Naive thymus-derived CD4-positive, alpha-beta T cell (primary cell): ENCODE measurements around the gene HLA-DQB2. TPM values are rescaled to one million over a fixed set of nuclear protein-coding genes. Genes with fewer than 3 reads are reported as not detected.
A peak's percentile ranks its signal among the peaks of the same experiment; 100 is the strongest.
"Not testable (repeated sequence)": the region's sequence is repeated elsewhere in the genome, so short reads cannot be mapped to it uniquely, and the experiment has no call there.

ENCODE experiments used
- ATAC-seq: fragments of 150-1000 bp; cut with Tn5 transposase; 2 replicates; pipeline ENCODE4 v1.10.0; 2021; ENCODE audit warnings: mild to moderate bottlenecking, moderate library complexity
- CTCF ChIA-PET: fragments of 350-600 bp; sonication (Branson Sonifier 250); formaldehyde crosslinking; loops from one replicate; lab custom pipeline; 2021; ENCODE audit warnings: antibody characterized with exemption; lab: Charles Lee
- POLR2A ChIA-PET: fragments of 350-600 bp; sonication (Branson Sonifier 250); formaldehyde crosslinking; loops from one replicate; lab custom pipeline; 2021; ENCODE audit warnings: antibody characterized with exemption, inconsistent platforms; lab: Charles Lee
- DNase-seq, 9 donors: peaks; one replicate each; pipeline versions ENCODE4 v3.0.0 to v3.0.0-alpha.2; 2020 to 2022; ENCODE audit warnings: mixed read lengths in 1 of 9
- H3K27ac ChIP-seq: one replicate; pipeline ENCODE4 v1.7.0; 2013; ENCODE audit warnings: mild to moderate bottlenecking, low read depth, low read length, moderate library complexity
- H3K27me3 ChIP-seq, 2 donors: one replicate each; pipeline ENCODE4 v1.7.0; 2013; ENCODE audit warnings: low read length in 2 of 2, mild to moderate bottlenecking in 2 of 2, moderate library complexity in 2 of 2; ENCODE audit not compliant: control insufficient read depth in 2 of 2, insufficient read depth in 2 of 2
- H3K36me3 ChIP-seq, 3 experiments: 1 replicate in 2 of 3; 2 replicates in 1 of 3; pipeline ENCODE4 v1.7.0; 2013; ENCODE audit warnings: low read length in 3 of 3, mild to moderate bottlenecking in 3 of 3, moderate library complexity in 1 of 3; ENCODE audit not compliant: insufficient read depth in 3 of 3, control insufficient read depth in 2 of 3
- H3K4me1 ChIP-seq, 2 donors: one replicate each; pipeline ENCODE4 v1.7.0; 2013; ENCODE audit warnings: low read length in 2 of 2, mild to moderate bottlenecking in 2 of 2, moderate library complexity in 1 of 2; ENCODE audit not compliant: control insufficient read depth in 2 of 2, insufficient read depth in 2 of 2
- H3K4me3 ChIP-seq: 2 replicates; pipeline ENCODE4 v1.7.0; 2013; ENCODE audit warnings: mild to moderate bottlenecking, low read length
- H3K9me3 ChIP-seq, 3 experiments: 1 replicate in 2 of 3; 2 replicates in 1 of 3; pipeline ENCODE4 v1.7.0; 2013; ENCODE audit warnings: low read length in 3 of 3; ENCODE audit not compliant: control insufficient read depth in 2 of 3
- H3K27ac Mint-ChIP-seq, 9 donors: one replicate each; pipeline ENCODE4 v1.8.0; 2020 to 2022; ENCODE audit warnings: mixed read lengths in 9 of 9, mild to moderate bottlenecking in 8 of 9, moderate library complexity in 5 of 9, inconsistent platforms in 2 of 9
- H3K27me3 Mint-ChIP-seq, 5 donors: one replicate each; pipeline ENCODE4 v1.8.0; 2021 to 2022; ENCODE audit warnings: mixed read lengths in 5 of 5, mild to moderate bottlenecking in 1 of 5
- H3K36me3 Mint-ChIP-seq, 5 donors: one replicate each; pipeline ENCODE4 v1.8.0; 2020 to 2022; ENCODE audit warnings: mixed read lengths in 5 of 5, mild to moderate bottlenecking in 3 of 5, inconsistent platforms in 1 of 5
- H3K4me1 Mint-ChIP-seq, 7 donors: one replicate each; pipeline ENCODE4 v1.8.0; 2020 to 2022; ENCODE audit warnings: mixed read lengths in 7 of 7, mild to moderate bottlenecking in 3 of 7, inconsistent platforms in 1 of 7
- H3K4me3 Mint-ChIP-seq, 10 donors: one replicate each; pipeline ENCODE4 v1.8.0; 2020 to 2022; ENCODE audit warnings: mild to moderate bottlenecking in 10 of 10, mixed read lengths in 10 of 10, moderate library complexity in 6 of 10, inconsistent platforms in 2 of 10
- H3K9me3 Mint-ChIP-seq, 11 donors: one replicate each; pipeline ENCODE4 v1.8.0; 2020 to 2022; ENCODE audit warnings: mixed read lengths in 11 of 11, mild to moderate bottlenecking in 4 of 11, inconsistent platforms in 1 of 11, moderate library complexity in 1 of 11
- intact Hi-C, 2 donors: fragments of 100-400 bp; cut with micrococcal nuclease; formaldehyde crosslinking; loops; one replicate each; pipeline ENCODE4 v1.15.1; 2023
- polyA plus RNA-seq, 2 donors: library from polyadenylated mRNA; unstranded; fragments of 300-500 nt; fragmentation: Illumina TruSeq; gene quantifications; one replicate each; pipeline ENCODE4 v1.2.3, GENCODE V29; 2021
- total RNA-seq, 6 experiments: library from RNA in 5 of 6; stranded (reverse) in 5 of 6; gene quantifications; 1 replicate in 5 of 6; 2 replicates in 1 of 6; pipeline ENCODE4 v1.2.3 and lab custom pipeline; 2021 to 2026

Gene HLA-DQB2
- total and polyA plus RNA-seq, 7 experiments from 2014 or later: 0.95 to 24.8 (median 2.7) TPM; not detected in 3

DNA sequence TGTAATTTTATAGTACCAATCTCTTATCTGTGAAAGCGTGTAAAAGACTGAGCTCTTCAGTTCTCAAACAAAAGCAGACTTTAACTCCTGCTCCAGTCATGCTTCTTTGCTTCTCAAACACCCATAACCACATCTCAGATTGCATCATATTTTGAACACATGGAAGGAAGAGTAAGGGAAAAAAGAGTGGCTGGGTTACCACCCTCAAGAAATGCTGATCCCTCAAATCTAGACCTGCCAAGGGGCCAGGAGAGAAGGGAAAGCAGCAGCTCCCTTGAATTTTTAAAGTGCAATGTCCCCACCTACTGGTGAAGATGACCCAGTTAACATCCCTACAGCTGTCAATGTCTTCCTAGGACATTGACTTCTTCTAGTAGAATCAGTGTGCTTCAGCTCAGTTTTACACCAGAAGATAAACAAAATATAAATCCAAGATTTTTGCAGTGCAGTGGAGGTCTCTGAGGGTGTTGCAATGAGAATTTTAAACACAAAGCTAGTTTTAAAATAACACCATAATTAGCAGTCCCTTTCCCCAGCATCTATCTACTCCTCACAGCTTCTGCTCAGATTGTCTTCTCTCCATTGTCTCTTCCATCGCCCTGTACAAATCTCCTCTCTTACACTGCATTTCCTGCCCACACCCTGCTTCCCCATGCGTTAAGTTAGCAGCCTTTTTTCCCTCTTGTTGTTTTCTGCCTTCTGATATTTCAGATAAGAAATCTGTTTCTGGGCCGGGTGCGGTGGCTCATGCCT, 22.6 kb upstream of the HLA-DQB2 start:
- ChIA-PET CTCF (interaction anchor here (0.5 to 3.7 kb wide), 12 partner anchors 9 to 380 kb away, joined by 3 to 39 read pairs (median 4); no protein-coding TSS in a partner anchor), POLR2A (no interaction called here)
- intact Hi-C loops: loop anchor here (1.0 to 5.0 kb wide), 4 partner anchors 82 to 373 kb away; no protein-coding TSS in a partner anchor
- no peaks in the 10 kb centered on the region for H3K4me1 ChIP-seq
- no peak overlapping the region for H3K4me3 ChIP-seq
- no peaks in the 10 kb centered on the region for H3K36me3 ChIP-seq
- H3K27ac Mint-ChIP-seq: no peak overlapping the region
- peaks cover 0 to 10% (median 0%) of the 10 kb centered on the region in 5 donors for H3K36me3 Mint-ChIP-seq
- peak; percentile 76 for ATAC-seq
- peaks cover 0 to 2% (median 0%) of the 10 kb centered on the region in 7 donors for H3K4me1 Mint-ChIP-seq
- no peaks in the 10 kb centered on the region for H3K27me3 ChIP-seq
- H3K27ac ChIP-seq: no peak overlapping the region
- peaks cover 0 to 19% (median 6%) of the 10 kb centered on the region in 11 donors for H3K9me3 Mint-ChIP-seq
- H3K27me3 Mint-ChIP-seq: peaks cover 13 to 68% (median 21%) of the 10 kb centered on the region in 5 donors
- peak in 6 of 9 donors; percentile 28 to 54 (median 36) for DNase-seq
- no peak overlapping the region for H3K4me3 Mint-ChIP-seq
- H3K9me3 ChIP-seq: no peaks in the 10 kb centered on the region

DNA sequence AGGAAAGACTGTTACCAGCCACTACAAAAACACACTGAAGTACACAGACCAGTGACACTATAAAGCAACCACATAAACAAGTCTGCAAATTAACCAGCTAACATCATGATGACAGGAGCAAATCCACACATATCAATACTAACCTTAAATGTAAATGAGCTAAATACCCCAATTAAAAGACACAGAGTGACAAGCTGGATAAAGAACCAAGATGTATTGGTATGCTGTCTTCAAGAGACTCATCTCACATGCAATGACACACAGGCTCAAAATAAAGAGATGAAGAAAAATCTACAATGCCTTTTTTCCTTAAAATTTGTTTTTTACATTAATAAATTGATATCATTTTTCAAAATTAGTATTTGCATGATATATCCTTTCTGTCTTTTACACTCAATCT, 19.6 kb upstream of the HLA-DQB2 start:
- H3K36me3 ChIP-seq, H3K4me3 Mint-ChIP-seq, ATAC-seq, H3K27me3 ChIP-seq, H3K4me1 Mint-ChIP-seq, POLR2A ChIA-PET, H3K9me3 ChIP-seq, H3K4me1 ChIP-seq, H3K4me3 ChIP-seq, H3K27ac Mint-ChIP-seq, intact Hi-C loops, DNase-seq, H3K27ac ChIP-seq, H3K36me3 Mint-ChIP-seq: not testable (repeated sequence)
- Mint-ChIP-seq H3K27me3 (peaks cover 13 to 69% (median 21%) of the 10 kb centered on the region in 5 donors), H3K9me3 (peaks cover 0 to 19% (median 6%) of the 10 kb centered on the region in 11 donors)
- CTCF ChIA-PET: interaction anchor here (1.0 kb wide), 1 partner anchor 369 kb away, joined by 3 read pairs; no protein-coding TSS in a partner anchor

DNA sequence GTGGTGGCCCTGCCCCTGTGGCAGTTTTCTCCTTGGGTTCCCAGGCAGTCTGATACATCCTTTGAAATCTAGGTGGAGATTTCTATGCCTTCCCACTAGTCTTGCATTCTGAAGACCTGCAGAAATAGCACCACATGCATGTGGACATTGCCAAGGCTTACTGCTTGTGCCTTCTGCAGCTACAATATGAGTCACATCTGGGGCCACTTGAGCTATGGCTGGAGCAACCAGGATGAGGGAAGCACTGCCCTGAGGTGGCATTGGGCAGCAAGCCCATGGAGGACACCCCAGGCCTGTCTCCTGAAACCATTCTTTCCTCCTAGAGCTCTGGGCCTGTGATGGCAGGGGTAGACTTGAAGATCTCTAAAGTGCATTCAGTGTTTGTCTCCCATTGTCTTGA, 15.7 kb upstream of the HLA-DQB2 start:
- no peaks in the 10 kb centered on the region for H3K9me3 ChIP-seq
- no peaks in the 10 kb centered on the region for H3K36me3 ChIP-seq
- Mint-ChIP-seq H3K4me1 (no peaks in the 10 kb centered on the region), H3K4me3 (no peak overlapping the region), H3K36me3 (peaks cover 0 to 10% (median 0%) of the 10 kb centered on the region in 5 donors), H3K27me3 (peaks cover 0 to 69% (median 8%) of the 10 kb centered on the region in 5 donors), H3K27ac (no peak overlapping the region), H3K9me3 (peaks cover 0 to 19% (median 6%) of the 10 kb centered on the region in 11 donors)
- CTCF ChIA-PET: no interaction called here
- H3K4me3 ChIP-seq: no peak overlapping the region
- no peaks in the 10 kb centered on the region for H3K4me1 ChIP-seq
- no peak for ATAC-seq
- no peak for DNase-seq
- intact Hi-C loops: no loop called here
- H3K27ac ChIP-seq: no peak overlapping the region
- no peaks in the 10 kb centered on the region for H3K27me3 ChIP-seq
- POLR2A ChIA-PET: no interaction called here

DNA sequence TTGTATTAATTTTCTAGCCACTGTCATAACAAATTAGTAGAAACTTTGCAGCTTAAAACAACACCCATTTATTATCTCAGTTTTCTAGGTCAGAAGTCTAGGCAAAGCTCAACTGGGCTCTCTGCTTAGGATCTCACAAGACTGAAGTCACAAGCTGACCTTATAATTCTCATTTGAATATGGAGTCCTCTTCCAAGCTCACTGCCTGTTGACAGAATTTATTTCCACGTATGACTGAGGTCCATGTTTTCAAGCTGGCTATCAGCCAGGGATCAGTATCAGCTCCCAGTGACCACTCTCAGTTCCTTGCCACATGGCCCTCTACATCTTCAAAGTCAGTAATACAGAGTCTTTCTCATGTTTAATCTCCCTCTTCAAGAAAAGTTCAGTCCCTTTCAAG, 11.7 kb upstream of the HLA-DQB2 start:
- H3K27ac Mint-ChIP-seq: no peak overlapping the region
- no peak overlapping the region for H3K4me3 Mint-ChIP-seq
- DNase-seq (no peak), ATAC-seq (no peak)
- POLR2A ChIA-PET: no interaction called here
- intact Hi-C loops: no loop called here
- CTCF ChIA-PET: no interaction called here
- no peak overlapping the region for H3K27ac ChIP-seq
- H3K4me1 Mint-ChIP-seq: no peaks in the 10 kb centered on the region
- H3K4me3 ChIP-seq: no peak overlapping the region
- H3K27me3 ChIP-seq: peaks cover 0 to 1% of the 10 kb centered on the region in 2 donors
- no peaks in the 10 kb centered on the region for H3K4me1 ChIP-seq
- no peaks in the 10 kb centered on the region for H3K36me3 ChIP-seq
- no peaks in the 10 kb centered on the region for H3K36me3 Mint-ChIP-seq
- no peaks in the 10 kb centered on the region for H3K9me3 ChIP-seq
- H3K9me3 Mint-ChIP-seq: no peaks in the 10 kb centered on the region
- peaks cover 22 to 69% (median 27%) of the 10 kb centered on the region in 5 donors for H3K27me3 Mint-ChIP-seq

DNA sequence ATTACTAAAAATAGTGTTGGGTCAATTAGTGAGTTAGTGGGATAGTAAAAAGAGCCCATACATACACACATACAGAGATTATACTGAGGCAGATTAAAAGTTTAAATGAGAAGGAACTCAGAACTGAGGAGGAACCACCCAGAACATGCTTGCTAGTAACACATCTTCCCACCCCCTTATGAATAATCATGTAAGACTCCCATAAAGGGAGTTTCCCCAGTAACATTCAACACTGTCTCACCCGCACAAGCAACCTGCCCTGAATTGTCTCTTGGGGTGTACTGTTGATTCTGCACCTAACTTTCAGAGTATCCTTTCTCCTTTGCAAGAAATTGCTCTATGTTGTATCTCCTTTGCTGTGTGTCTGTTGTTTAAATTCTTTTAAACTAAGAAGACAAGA, 11.1 kb upstream of the HLA-DQB2 start:
- DNase-seq (no peak), ATAC-seq (no peak)
- Histone ChIP-seq H3K27me3 (peaks cover 0 to 4% of the 10 kb centered on the region in 2 donors), H3K4me3 (no peak overlapping the region), H3K27ac (no peak overlapping the region), H3K4me1 (no peaks in the 10 kb centered on the region), H3K9me3 (no peaks in the 10 kb centered on the region), H3K36me3 (no peaks in the 10 kb centered on the region)
- no peaks in the 10 kb centered on the region for H3K36me3 Mint-ChIP-seq
- H3K9me3 Mint-ChIP-seq: no peaks in the 10 kb centered on the region
- H3K27me3 Mint-ChIP-seq: peaks cover 28 to 68% (median 33%) of the 10 kb centered on the region in 5 donors
- no peaks in the 10 kb centered on the region for H3K4me1 Mint-ChIP-seq
- intact Hi-C loops: no loop called here
- CTCF ChIA-PET: no interaction called here
- H3K27ac Mint-ChIP-seq: no peak overlapping the region
- POLR2A ChIA-PET: no interaction called here
- no peak overlapping the region for H3K4me3 Mint-ChIP-seq

DNA sequence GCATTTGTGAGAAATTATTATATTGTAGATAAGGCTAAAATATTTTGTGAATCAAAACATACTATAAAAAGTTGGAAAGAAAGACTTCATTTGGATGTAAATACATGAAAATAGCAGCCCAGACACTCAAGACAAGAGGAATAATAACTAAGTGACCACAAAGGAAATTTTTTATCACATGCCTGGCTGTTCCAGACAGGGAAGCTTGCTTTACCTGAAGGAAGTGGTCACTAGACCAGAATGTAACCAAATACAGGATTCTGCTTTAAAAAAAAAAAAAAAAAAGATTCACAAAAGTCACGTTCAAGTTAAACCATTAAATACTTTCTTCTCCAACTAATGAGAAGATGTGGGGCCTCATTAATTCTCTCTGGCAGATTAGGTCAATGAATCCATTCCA, 9.3 kb upstream of the HLA-DQB2 start:
- Mint-ChIP-seq H3K9me3 (no peaks in the 10 kb centered on the region), H3K4me1 (no peaks in the 10 kb centered on the region), H3K36me3 (no peaks in the 10 kb centered on the region), H3K4me3 (no peak overlapping the region), H3K27ac (no peak overlapping the region), H3K27me3 (peaks cover 37 to 73% (median 47%) of the 10 kb centered on the region in 5 donors)
- no peak overlapping the region for H3K4me3 ChIP-seq
- ChIA-PET CTCF (no interaction called here), POLR2A (interaction anchor here (0.6 kb wide), 1 partner anchor 341 kb away, joined by 3 read pairs; no protein-coding TSS in a partner anchor)
- no peaks in the 10 kb centered on the region for H3K36me3 ChIP-seq
- intact Hi-C loops: no loop called here
- H3K27ac ChIP-seq: no peak overlapping the region
- H3K27me3 ChIP-seq: peaks cover 0 to 4% of the 10 kb centered on the region in 2 donors
- H3K9me3 ChIP-seq: no peaks in the 10 kb centered on the region
- no peaks in the 10 kb centered on the region for H3K4me1 ChIP-seq
- ATAC-seq: no peak
- no peak for DNase-seq
